Measurements from ENCODE around the gene SETD6. TPM values are rescaled to one million over a fixed set of nuclear protein-coding genes. Genes with fewer than 3 reads are reported as not detected.

Gene SETD6
- total RNA-seq, 1 experiment from 2014 or later = 42.8 TPM

- Mint-ChIP-seq H3K27ac (ENCODE audit: unreplicated experiment) (no peak overlapping the region), H3K9me3 (ENCODE audit: low read depth, unreplicated experiment) (no peaks in the 10 kb centered on the region), H3K4me3 (ENCODE audit: low read depth, unreplicated experiment) (no peak overlapping the region), H3K27me3 (ENCODE audit: unreplicated experiment) (peaks cover 56% of the 10 kb centered on the region), H3K36me3 (ENCODE audit: insufficient read depth, unreplicated experiment) (peaks cover 17% of the 10 kb centered on the region), H3K4me1 (ENCODE audit: low read depth, unreplicated experiment) (peaks cover 7% of the 10 kb centered on the region)
- DNase-seq = no peak
- no TSS peak for BruUV-seq (replicated peaks)
- intact Hi-C loops (cut with micrococcal nuclease; ENCODE audit: unreplicated experiment) = loop anchor here (10.0 kb wide), 1 partner anchor 369 kb away; the partner anchor contains the start of gene CFAP20
- CTCF ChIA-PET = interaction anchor here (0.5 to 0.7 kb wide), 2 partner anchors 57 to 156 kb away, joined by 4 to 13 read pairs; no protein-coding TSS in a partner anchor
- no peak for TF ChIP-seq CTCF (IDR thresholded peaks at IDR 0.05; ENCODE audit: unreplicated experiment)
These were observed 21.4 kb upstream of the SETD6 start for GRCh38 chr16:58493756-58494431.

GRCh38 chr16:58494981-58495520 lies 20.3 kb upstream of the SETD6 start:
- Mint-ChIP-seq H3K27ac (ENCODE audit: unreplicated experiment) (peak overlapping the region; percentile 89), H3K4me3 (ENCODE audit: low read depth, unreplicated experiment) (no peak overlapping the region), H3K36me3 (ENCODE audit: insufficient read depth, unreplicated experiment) (peaks cover 17% of the 10 kb centered on the region), H3K4me1 (ENCODE audit: low read depth, unreplicated experiment) (peaks cover 12% of the 10 kb centered on the region), H3K27me3 (ENCODE audit: unreplicated experiment) (peaks cover 45% of the 10 kb centered on the region), H3K9me3 (ENCODE audit: low read depth, unreplicated experiment) (no peaks in the 10 kb centered on the region)
- TF ChIP-seq CTCF (IDR thresholded peaks at IDR 0.05; ENCODE audit: unreplicated experiment) = peak; percentile 25
- BruUV-seq (replicated peaks) = no TSS peak
- intact Hi-C loops (cut with micrococcal nuclease; ENCODE audit: unreplicated experiment) = loop anchor here (1.0 to 10.0 kb wide), 3 partner anchors 152 to 370 kb away; partner anchors contain the start of gene CFAP20
- CTCF ChIA-PET = interaction anchor here (0.6 to 1.5 kb wide), 12 partner anchors 17 to 398 kb away, joined by 3 to 7 read pairs (median 4); partner anchors contain the start of genes SETD6 and SLC38A7
- DNase-seq = peak; percentile 93

- peaks cover 23% of the 10 kb centered on the region for H3K36me3 Mint-ChIP-seq (ENCODE audit: insufficient read depth, unreplicated experiment)
- no peak overlapping the region for H3K4me3 Mint-ChIP-seq (ENCODE audit: low read depth, unreplicated experiment)
- TF ChIP-seq CTCF (IDR thresholded peaks at IDR 0.05; ENCODE audit: unreplicated experiment) = no peak
- BruUV-seq (replicated peaks) = no TSS peak
- peak overlapping the region; percentile 89 for H3K27ac Mint-ChIP-seq (ENCODE audit: unreplicated experiment)
- intact Hi-C loops (cut with micrococcal nuclease; ENCODE audit: unreplicated experiment) = loop anchor here (1.0 to 10.0 kb wide), 3 partner anchors 152 to 371 kb away; partner anchors contain the start of gene CFAP20
- H3K4me1 Mint-ChIP-seq (ENCODE audit: low read depth, unreplicated experiment) = peaks cover 18% of the 10 kb centered on the region
- CTCF ChIA-PET = interaction anchor here (0.6 to 1.5 kb wide), 12 partner anchors 10 to 189 kb away, joined by 3 to 7 read pairs (median 4); partner anchors contain the start of genes SETD6 and SLC38A7
- H3K27me3 Mint-ChIP-seq (ENCODE audit: unreplicated experiment) = peaks cover 41% of the 10 kb centered on the region
- H3K9me3 Mint-ChIP-seq (ENCODE audit: low read depth, unreplicated experiment) = no peaks in the 10 kb centered on the region
- no peak for DNase-seq
These were observed 19.6 kb upstream of the SETD6 start for GRCh38 chr16:58495521-58496331.

GRCh38 chr16:58497468-58497867 lies 17.8 kb upstream of the SETD6 start:
- peaks cover 35% of the 10 kb centered on the region for H3K36me3 Mint-ChIP-seq (ENCODE audit: insufficient read depth, unreplicated experiment)
- no peaks in the 10 kb centered on the region for H3K9me3 Mint-ChIP-seq (ENCODE audit: low read depth, unreplicated experiment)
- H3K27ac Mint-ChIP-seq (ENCODE audit: unreplicated experiment) = no peak overlapping the region
- intact Hi-C loops (cut with micrococcal nuclease; ENCODE audit: unreplicated experiment) = loop anchor here (5.0 to 10.0 kb wide), 2 partner anchors 150 to 373 kb away; partner anchors contain the start of gene CFAP20
- peaks cover 28% of the 10 kb centered on the region for H3K4me1 Mint-ChIP-seq (ENCODE audit: low read depth, unreplicated experiment)
- DNase-seq = no peak
- peaks cover 32% of the 10 kb centered on the region for H3K27me3 Mint-ChIP-seq (ENCODE audit: unreplicated experiment)
- CTCF ChIA-PET = no interaction called here
- BruUV-seq (replicated peaks) = no TSS peak
- no peak overlapping the region for H3K4me3 Mint-ChIP-seq (ENCODE audit: low read depth, unreplicated experiment)
- no peak for TF ChIP-seq CTCF (IDR thresholded peaks at IDR 0.05; ENCODE audit: unreplicated experiment)
